ENCODE results near the gene MFSD6.

The MFSD6 gene

GRCh38 chr2:190404487-190404886, 3.7 kb upstream of the MFSD6 start:
- peaks cover 11% of the 10 kb centered on the region for H3K4me1 ChIP-seq
- peaks cover 27% of the 10 kb centered on the region; the same call in 1 of the 2 replicates for H3K27me3 ChIP-seq
- TF ChIP-seq Cebpa-rat (IDR thresholded peaks at IDR 0.05): no peak
- H4K20me1 ChIP-seq: no peaks in the 10 kb centered on the region
- H3K4me2 ChIP-seq: no peak overlapping the region
- no peaks in the 10 kb centered on the region for H3K9me3 ChIP-seq
- no peak overlapping the region for H3K9ac ChIP-seq
- H3K36me3 ChIP-seq: no peaks in the 10 kb centered on the region
- H3K4me3 ChIP-seq: no peak overlapping the region
- H3K27ac ChIP-seq: no peak overlapping the region

GRCh38 chr2:190405070-190405469, 3.1 kb upstream of the MFSD6 start:
- no peaks in the 10 kb centered on the region for H3K36me3 ChIP-seq
- peaks cover 14% of the 10 kb centered on the region for H3K4me1 ChIP-seq
- H3K9me3 ChIP-seq: no peaks in the 10 kb centered on the region
- TF ChIP-seq Cebpa-rat (IDR thresholded peaks at IDR 0.05): no peak
- no peaks in the 10 kb centered on the region for H4K20me1 ChIP-seq
- no peak overlapping the region for H3K9ac ChIP-seq
- no peak overlapping the region for H3K4me2 ChIP-seq
- no peak overlapping the region for H3K4me3 ChIP-seq
- H3K27me3 ChIP-seq: peaks cover 30% of the 10 kb centered on the region; the same call in 1 of the 2 replicates
- H3K27ac ChIP-seq: no peak overlapping the region

GRCh38 chr2:190405995-190406394, 2.2 kb upstream of the MFSD6 start:
- no peak for TF ChIP-seq Cebpa-rat (IDR thresholded peaks at IDR 0.05)
- peaks cover 30% of the 10 kb centered on the region; the same call in 1 of the 2 replicates for H3K27me3 ChIP-seq
- H4K20me1 ChIP-seq: no peaks in the 10 kb centered on the region
- H3K9ac ChIP-seq: no peak overlapping the region
- no peak overlapping the region for H3K27ac ChIP-seq
- H3K9me3 ChIP-seq: no peaks in the 10 kb centered on the region
- H3K36me3 ChIP-seq: no peaks in the 10 kb centered on the region
- H3K4me3 ChIP-seq: no peak overlapping the region
- H3K4me1 ChIP-seq: peaks cover 14% of the 10 kb centered on the region
- no peak overlapping the region for H3K4me2 ChIP-seq

GRCh38 chr2:190406805-190407204, 1.4 kb upstream of the MFSD6 start:
- H3K4me2 ChIP-seq: no peak overlapping the region

GRCh38 chr2:190407246-190407661, 901 bp upstream of the MFSD6 start:
- Histone ChIP-seq H3K4me1 (peaks cover 14% of the 10 kb centered on the region), H4K20me1 (no peaks in the 10 kb centered on the region), H3K9ac (no peak overlapping the region; the same call in 1 of the 2 replicates), H3K4me3 (peak overlapping the region; percentile 86), H3K9me3 (no peaks in the 10 kb centered on the region), H3K4me2 (peak overlapping the region; percentile 91), H3K27ac (no peak overlapping the region), H3K27me3 (peaks cover 30% of the 10 kb centered on the region; the same call in 1 of the 2 replicates), H3K36me3 (no peaks in the 10 kb centered on the region)
- TF ChIP-seq Cebpa-rat (IDR thresholded peaks at IDR 0.05): no peak

More at GRCh38 chr2:190406805-190407204, 1.4 kb upstream of the MFSD6 start:
- Histone ChIP-seq H4K20me1 (no peaks in the 10 kb centered on the region), H3K4me1 (peaks cover 14% of the 10 kb centered on the region), H3K27ac (no peak overlapping the region), H3K9ac (no peak overlapping the region), H3K36me3 (no peaks in the 10 kb centered on the region), H3K4me3 (no peak overlapping the region), H3K9me3 (no peaks in the 10 kb centered on the region), H3K27me3 (peaks cover 30% of the 10 kb centered on the region; the same call in 1 of the 2 replicates)
- no peak for TF ChIP-seq Cebpa-rat (IDR thresholded peaks at IDR 0.05)

GRCh38 chr2:190408538-190409271, 550 bp downstream of the MFSD6 start:
- H3K4me2 ChIP-seq: peak overlapping the region; percentile 91
- peaks cover 30% of the 10 kb centered on the region; the same call in 1 of the 2 replicates for H3K27me3 ChIP-seq
- no peaks in the 10 kb centered on the region for H3K9me3 ChIP-seq
- H3K36me3 ChIP-seq: no peaks in the 10 kb centered on the region
- H4K20me1 ChIP-seq: no peaks in the 10 kb centered on the region
- peak overlapping the region; percentile 86 for H3K4me3 ChIP-seq
- H3K4me1 ChIP-seq: peaks cover 14% of the 10 kb centered on the region
- H3K27ac ChIP-seq: peak overlapping the region; percentile 73
- H3K9ac ChIP-seq: peak overlapping the region; percentile 80
- no peak for TF ChIP-seq Cebpa-rat (IDR thresholded peaks at IDR 0.05)

- peaks cover 14% of the 10 kb centered on the region for H3K4me1 ChIP-seq
- no peaks in the 10 kb centered on the region for H4K20me1 ChIP-seq
- peaks cover 30% of the 10 kb centered on the region; the same call in 1 of the 2 replicates for H3K27me3 ChIP-seq
- no peaks in the 10 kb centered on the region for H3K9me3 ChIP-seq
- TF ChIP-seq Cebpa-rat (IDR thresholded peaks at IDR 0.05): no peak
- peak overlapping the region; percentile 86 for H3K4me3 ChIP-seq
- H3K36me3 ChIP-seq: no peaks in the 10 kb centered on the region
- no peak overlapping the region for H3K27ac ChIP-seq
- H3K4me2 ChIP-seq: peak overlapping the region; percentile 91
- H3K9ac ChIP-seq: no peak overlapping the region
These were observed 1.5 kb downstream of the MFSD6 start for GRCh38 chr2:190409616-190410015.

GRCh38 chr2:190410166-190410565, 2.0 kb downstream of the MFSD6 start:
- no peaks in the 10 kb centered on the region for H4K20me1 ChIP-seq
- no peak overlapping the region for H3K4me3 ChIP-seq
- H3K4me1 ChIP-seq: peaks cover 15% of the 10 kb centered on the region
- TF ChIP-seq Cebpa-rat (IDR thresholded peaks at IDR 0.05): no peak
- peaks cover 30% of the 10 kb centered on the region; the same call in 1 of the 2 replicates for H3K27me3 ChIP-seq
- H3K9me3 ChIP-seq: no peaks in the 10 kb centered on the region
- H3K4me2 ChIP-seq: no peak overlapping the region
- no peak overlapping the region for H3K9ac ChIP-seq
- H3K27ac ChIP-seq: no peak overlapping the region
- no peaks in the 10 kb centered on the region for H3K36me3 ChIP-seq

- H3K9ac ChIP-seq: no peak overlapping the region
- H3K4me3 ChIP-seq: no peak overlapping the region
- no peak for TF ChIP-seq Cebpa-rat (IDR thresholded peaks at IDR 0.05)
- no peaks in the 10 kb centered on the region for H3K9me3 ChIP-seq
- H3K4me1 ChIP-seq: peaks cover 19% of the 10 kb centered on the region
- no peak overlapping the region for H3K27ac ChIP-seq
- H3K4me2 ChIP-seq: no peak overlapping the region
- no peaks in the 10 kb centered on the region for H3K36me3 ChIP-seq
- H4K20me1 ChIP-seq: no peaks in the 10 kb centered on the region
- H3K27me3 ChIP-seq: peaks cover 15% of the 10 kb centered on the region; the same call in 1 of the 2 replicates
These were observed 4.8 kb downstream of the MFSD6 start for GRCh38 chr2:190412966-190413365.

GRCh38 chr2:190413421-190413820, 5.3 kb downstream of the MFSD6 start:
- Histone ChIP-seq H3K27me3 (peaks cover 11% of the 10 kb centered on the region; the same call in 1 of the 2 replicates), H3K4me1 (peaks cover 19% of the 10 kb centered on the region), H3K4me2 (no peak overlapping the region), H3K9me3 (no peaks in the 10 kb centered on the region), H3K9ac (no peak overlapping the region), H3K27ac (no peak overlapping the region), H3K4me3 (no peak overlapping the region), H3K36me3 (no peaks in the 10 kb centered on the region), H4K20me1 (no peaks in the 10 kb centered on the region)
- no peak for TF ChIP-seq Cebpa-rat (IDR thresholded peaks at IDR 0.05)
